HL-60/S4 treated with retinoic acid at 250 ng/mL for 4 days and 3 days (cell line): Measurements from ENCODE around the gene ENDOU.

Source experiments
- in situ Hi-C: fragments of 300-500 bp; cut with MboI; formaldehyde crosslinking; loops from 2 replicates; pipeline ENCODE4 v1.7.0; 2022; ENCODE audit warnings: low sequenced_read_pairs

Gene ENDOU

GRCh38 chr12:47744778-47745436, 19.6 kb upstream of the ENDOU start:
- in situ Hi-C loops, result loop anchor here (25.0 kb wide), 1 partner anchor 417 kb away; the partner anchor contains the start of gene ASB8

- in situ Hi-C loops, result loop anchor here (25.0 kb wide), 1 partner anchor 418 kb away; the partner anchor contains the start of gene ASB8
These were observed 18.8 kb upstream of the ENDOU start for GRCh38 chr12:47744005-47744651.

- in situ Hi-C loops, result loop anchor here (25.0 kb wide), 1 partner anchor 419 kb away; the partner anchor contains the start of gene ASB8
These were observed 18.1 kb upstream of the ENDOU start for GRCh38 chr12:47743311-47743860.

GRCh38 chr12:47742253-47742825, 17.0 kb upstream of the ENDOU start:
- in situ Hi-C loops, result loop anchor here (25.0 kb wide), 1 partner anchor 420 kb away; the partner anchor contains the start of gene ASB8

GRCh38 chr12:47741340-47741703, 16.0 kb upstream of the ENDOU start:
- in situ Hi-C loops, result loop anchor here (25.0 kb wide), 1 partner anchor 421 kb away; the partner anchor contains the start of gene ASB8

GRCh38 chr12:47740606-47741339, 15.5 kb upstream of the ENDOU start:
- in situ Hi-C loops, result loop anchor here (25.0 kb wide), 1 partner anchor 422 kb away; the partner anchor contains the start of gene ASB8

- in situ Hi-C loops, result loop anchor here (25.0 kb wide), 1 partner anchor 422 kb away; the partner anchor contains the start of gene ASB8
These were observed 14.7 kb upstream of the ENDOU start for GRCh38 chr12:47739979-47740378.

GRCh38 chr12:47739297-47739696, 14.0 kb upstream of the ENDOU start:
- in situ Hi-C loops, result loop anchor here (25.0 kb wide), 1 partner anchor 423 kb away; the partner anchor contains the start of gene ASB8

GRCh38 chr12:47737936-47738594, 12.8 kb upstream of the ENDOU start:
- in situ Hi-C loops, result loop anchor here (25.0 kb wide), 1 partner anchor 424 kb away; the partner anchor contains the start of gene ASB8

- in situ Hi-C loops, result loop anchor here (25.0 kb wide), 1 partner anchor 425 kb away; the partner anchor contains the start of gene ASB8
These were observed 11.8 kb upstream of the ENDOU start for GRCh38 chr12:47736877-47737676.

GRCh38 chr12:47736216-47736615, 10.9 kb upstream of the ENDOU start:
- in situ Hi-C loops, result loop anchor here (25.0 kb wide), 1 partner anchor 426 kb away; the partner anchor contains the start of gene ASB8

- in situ Hi-C loops, result loop anchor here (25.0 kb wide), 1 partner anchor 427 kb away; the partner anchor contains the start of gene ASB8
These were observed 10.4 kb upstream of the ENDOU start for GRCh38 chr12:47735649-47736048.

- in situ Hi-C loops, result loop anchor here (25.0 kb wide), 1 partner anchor 427 kb away; the partner anchor contains the start of gene ASB8
These were observed 9.6 kb upstream of the ENDOU start for GRCh38 chr12:47734725-47735480.

- in situ Hi-C loops, result loop anchor here (25.0 kb wide), 1 partner anchor 429 kb away; the partner anchor contains the start of gene ASB8
These were observed 7.9 kb upstream of the ENDOU start for GRCh38 chr12:47733142-47733541.

GRCh38 chr12:47732504-47732903, 7.2 kb upstream of the ENDOU start:
- in situ Hi-C loops, result loop anchor here (25.0 kb wide), 1 partner anchor 430 kb away; the partner anchor contains the start of gene ASB8

- in situ Hi-C loops, result loop anchor here (25.0 kb wide), 1 partner anchor 431 kb away; the partner anchor contains the start of gene ASB8
These were observed 6.4 kb upstream of the ENDOU start for GRCh38 chr12:47731723-47732122.

GRCh38 chr12:47730341-47730744, 5.1 kb upstream of the ENDOU start:
- in situ Hi-C loops, result loop anchor here (25.0 kb wide), 1 partner anchor 432 kb away; the partner anchor contains the start of gene ASB8

- in situ Hi-C loops, result loop anchor here (25.0 kb wide), 1 partner anchor 433 kb away; the partner anchor contains the start of gene ASB8
These were observed 3.9 kb upstream of the ENDOU start for GRCh38 chr12:47729233-47729632.
